Measurements from ENCODE around the gene CSF1. TPM values are rescaled to one million over a fixed set of nuclear protein-coding genes. Genes with fewer than 3 reads are reported as not detected.

The CSF1 gene
- total RNA-seq, 1 experiment from 2014 or later, result 3.0 TPM

GRCh38 chr1:109976762-109977161, 66.1 kb downstream of the CSF1 start:
- Histone ChIP-seq H3K4me3 (replicated peaks in 1 of 2; ENCODE audit: low read depth in 1 of 2, low read length in 2 of 2) (no peak overlapping the region), H3K27ac (ENCODE audit: low read depth, low read length) (no peak overlapping the region), H2AFZ (ENCODE audit: low read depth, low read length, poor library complexity, severe bottlenecking) (no peak overlapping the region), H3K36me3 (ENCODE audit: control insufficient read depth in 1 of 2, insufficient read depth in 2 of 2, low read length in 2 of 2) (no peaks in the 10 kb centered on the region), H3K27me3 (ENCODE audit: insufficient read depth, low read length) (no peaks in the 10 kb centered on the region), H3K4me1 (ENCODE audit: control insufficient read depth in 1 of 2, insufficient read depth in 2 of 2, low read length in 2 of 2) (peaks cover 2 to 26% of the 10 kb centered on the region in 2 experiments; a peak in 3 of 4 replicates), H3K79me2 (ENCODE audit: insufficient read depth, low read length) (no peaks in the 10 kb centered on the region), H3K4me2 (ENCODE audit: low read length) (no peak overlapping the region), H3K9me2 (ENCODE audit: insufficient read depth) (no peaks in the 10 kb centered on the region), H3K9ac (ENCODE audit: low read length) (no peak overlapping the region), H3K9me3 (ENCODE audit: control insufficient read depth in 1 of 2, insufficient read depth in 1 of 2, low read depth in 1 of 2, low read length in 2 of 2) (no peaks in the 10 kb centered on the region), H4K20me1 (ENCODE audit: insufficient read depth) (no peaks in the 10 kb centered on the region)
- ChIA-PET CTCF (no interaction called here), POLR2A (no interaction called here), RAD21 (ENCODE audit: low non-redundant PET in 1 of 2, low total read pairs in 2 of 2, uncharacterized antibody in 2 of 2, unreplicated experiment in 2 of 2) (no interaction called here)
- ATAC-seq, result no peak
- BruUV-seq (replicated peaks), result no TSS peak
- intact Hi-C loops (cut with micrococcal nuclease), result no loop called here
- TF ChIP-seq CTCF (IDR thresholded peaks at IDR 0.05 in 2 of 3, conservative IDR thresholded peaks at IDR 0.05 in 1 of 3; ENCODE audit: borderline replicate concordance in 1 of 3, insufficient read depth in 1 of 3, low read depth in 2 of 3, low read length in 2 of 3) (no peak), FOSL1 (IDR thresholded peaks at IDR 0.05; ENCODE audit: low read depth) (no peak), ELF1 (IDR thresholded peaks at IDR 0.05; ENCODE audit: borderline replicate concordance, low read depth) (no peak), POLR2AphosphoS5 (IDR thresholded peaks at IDR 0.05; ENCODE audit: low read depth, low read length) (no peak), EZH2phosphoT487 (IDR thresholded peaks at IDR 0.05; ENCODE audit: borderline replicate concordance) (no peak), RAD21 (IDR thresholded peaks at IDR 0.05; ENCODE audit: low read depth) (no peak), ZFX (IDR thresholded peaks at IDR 0.05) (no peak), ATF3 (IDR thresholded peaks at IDR 0.05) (no peak), ZBTB33 (IDR thresholded peaks at IDR 0.05; ENCODE audit: extremely low read depth, insufficient replicate concordance, low read length) (no peak), CBX3 (IDR thresholded peaks at IDR 0.05; ENCODE audit: low read depth) (no peak)
- DNase-seq (ENCODE audit: low read depth, low spot score), result no peak
